HG03039 (cell line): ENCODE results near the gene LYRM1.
"Not testable (repeated sequence)": the region's sequence is repeated elsewhere in the genome, so short reads cannot be mapped to it uniquely, and the experiment has no call there.

Experiments
- ATAC-seq: cut with Tn5 transposase; IDR thresholded peaks from one replicate; pipeline ENCODE4 v1.9.1; 2021; ENCODE audit warnings: mild to moderate bottlenecking, moderate library complexity; ENCODE audit not compliant: unreplicated experiment

The LYRM1 gene

DNA sequence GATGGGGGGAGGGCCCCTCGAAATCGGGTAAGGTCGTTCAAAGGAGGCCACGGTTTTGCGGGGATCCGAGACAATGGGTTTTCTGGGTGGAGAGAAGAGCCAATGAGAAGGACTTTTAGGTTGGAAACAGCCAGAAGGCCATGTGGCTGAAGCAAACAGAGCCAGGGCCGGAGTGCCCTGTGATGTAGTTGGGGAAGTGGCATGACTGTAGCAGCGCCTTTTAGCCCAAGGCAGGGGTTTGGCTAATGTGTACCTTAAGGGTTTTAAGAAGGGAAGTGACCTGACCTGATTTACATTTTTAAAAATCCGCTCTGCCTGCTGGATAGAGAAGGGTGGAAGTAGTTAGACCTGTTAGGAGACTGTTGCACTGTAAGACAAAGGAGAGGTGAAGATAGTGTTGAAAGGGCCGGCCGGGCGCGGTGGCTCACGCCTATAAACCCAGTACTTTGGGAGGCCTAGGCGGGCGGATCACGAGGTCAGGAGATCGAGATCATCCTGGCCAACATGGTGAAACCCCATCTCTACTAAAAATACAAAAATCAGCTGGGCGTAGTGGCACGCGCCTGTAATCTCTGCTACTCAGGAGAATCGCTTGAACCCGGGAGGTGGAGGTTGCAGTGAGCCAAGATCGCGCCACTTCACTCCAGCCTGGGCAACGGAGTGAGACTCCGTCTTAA, 1.0 kb downstream of the LYRM1 start:
- no peak for ATAC-seq

DNA sequence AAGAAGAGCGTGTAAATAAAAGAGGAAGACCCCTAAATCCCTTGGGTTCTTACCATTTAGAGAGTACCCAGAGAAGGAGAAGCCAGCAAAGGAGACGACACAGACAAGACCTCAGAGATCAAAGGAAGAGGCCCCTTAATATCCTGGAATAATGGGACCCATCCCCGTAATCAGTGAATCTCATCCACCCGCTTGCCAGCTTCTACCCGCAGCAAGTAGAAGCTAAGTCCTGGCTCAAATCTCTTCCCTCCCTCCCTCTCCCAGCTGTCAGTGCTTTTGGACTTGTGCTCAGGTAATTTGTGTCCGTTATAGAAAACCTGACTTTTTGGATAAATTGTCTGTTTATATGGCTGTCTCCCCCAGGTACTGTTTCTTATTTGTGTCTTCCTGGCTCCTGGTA, 1.9 kb downstream of the LYRM1 start:
- ATAC-seq: no peak

DNA sequence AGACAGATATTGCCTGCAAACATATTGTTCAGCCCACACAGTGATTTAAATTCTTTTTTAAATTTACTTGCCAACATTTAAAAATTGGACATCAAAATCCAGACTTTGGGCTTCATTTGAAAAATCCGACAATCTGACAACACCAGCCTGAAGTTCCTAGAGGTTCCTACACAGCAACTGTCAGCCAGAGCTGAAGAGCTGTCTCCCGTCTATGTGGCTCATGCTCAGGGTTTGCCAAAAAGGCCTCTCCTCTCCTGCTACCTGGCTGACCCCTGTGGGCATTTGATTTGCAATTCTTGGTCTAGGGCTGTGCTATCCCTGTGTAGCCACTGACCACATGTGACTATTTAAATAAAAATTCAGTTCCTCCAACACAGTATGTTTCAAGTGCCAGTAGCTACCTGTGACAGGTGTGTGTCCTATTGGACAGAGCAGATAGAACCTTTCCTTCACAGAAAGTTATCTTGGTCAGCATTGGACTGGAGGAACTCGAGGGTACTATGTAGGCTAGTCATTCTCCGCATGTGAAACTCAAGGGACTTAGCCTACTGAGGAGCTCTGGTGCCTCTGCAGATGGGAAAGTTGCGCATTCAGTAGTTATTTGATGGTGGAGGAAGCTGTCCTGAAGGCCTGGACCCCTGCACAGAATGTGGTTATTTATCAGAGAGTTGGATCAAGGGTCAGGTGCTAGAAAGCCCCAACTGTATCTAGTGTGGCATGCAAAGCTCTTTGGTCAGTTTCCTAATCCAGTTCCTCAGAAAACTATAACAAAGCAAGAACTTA, 2.7 kb downstream of the LYRM1 start:
- no peak for ATAC-seq

DNA sequence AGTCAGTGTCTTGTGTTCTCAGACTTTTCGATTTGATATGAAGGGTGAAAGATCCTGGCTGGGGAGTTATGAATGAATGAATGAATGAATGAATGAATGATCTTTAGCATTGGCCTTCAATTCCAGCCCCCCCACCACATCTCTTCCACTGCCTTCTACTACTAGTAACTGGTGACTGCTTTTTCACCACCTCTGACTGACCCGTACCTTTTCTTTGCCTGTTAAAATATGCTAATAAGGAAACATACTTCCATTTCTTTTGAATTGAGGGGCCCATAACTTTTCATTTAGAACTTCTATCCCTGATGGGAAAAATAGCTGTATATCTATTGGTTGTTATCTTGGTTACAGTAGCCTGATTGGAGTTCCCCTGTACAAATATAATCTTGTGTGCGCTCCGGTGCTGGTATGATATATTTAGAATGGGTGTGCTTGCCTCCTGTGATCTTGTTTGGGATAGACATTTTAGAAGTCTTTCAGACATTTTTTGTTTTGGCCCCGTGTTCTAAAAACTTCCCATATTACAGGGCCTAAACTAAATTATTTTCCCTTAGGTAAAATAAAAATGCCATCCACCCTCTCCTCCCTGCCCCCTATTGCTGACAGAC, 3.4 kb downstream of the LYRM1 start:
- no peak for ATAC-seq

DNA sequence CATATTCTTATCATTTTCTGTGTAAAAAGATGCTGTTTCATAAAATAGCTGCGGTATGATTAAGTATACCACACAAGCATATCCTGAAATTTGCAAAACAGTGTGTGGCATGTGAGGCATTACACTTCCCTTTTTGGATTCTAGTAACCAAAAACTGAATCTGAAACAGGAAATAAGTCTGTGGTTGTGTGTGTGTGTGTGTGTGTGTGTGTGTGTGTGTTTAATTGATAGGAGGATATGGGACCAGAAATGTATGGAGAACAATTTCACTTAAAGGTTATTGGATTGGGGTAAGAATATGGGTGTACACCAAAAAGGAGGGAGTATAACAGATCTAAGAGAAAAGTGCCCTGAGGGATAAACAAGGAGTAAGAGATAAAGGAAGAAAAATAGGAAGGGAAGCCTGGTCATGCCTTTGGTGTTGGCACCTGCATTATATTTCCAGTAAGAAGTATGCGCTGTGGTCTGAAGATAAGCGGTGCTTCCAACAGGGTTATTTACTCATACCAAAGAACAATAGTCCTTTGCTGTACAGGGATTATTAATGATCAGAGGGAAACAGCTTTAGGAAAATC, 4.0 kb downstream of the LYRM1 start:
- ATAC-seq: no peak

DNA sequence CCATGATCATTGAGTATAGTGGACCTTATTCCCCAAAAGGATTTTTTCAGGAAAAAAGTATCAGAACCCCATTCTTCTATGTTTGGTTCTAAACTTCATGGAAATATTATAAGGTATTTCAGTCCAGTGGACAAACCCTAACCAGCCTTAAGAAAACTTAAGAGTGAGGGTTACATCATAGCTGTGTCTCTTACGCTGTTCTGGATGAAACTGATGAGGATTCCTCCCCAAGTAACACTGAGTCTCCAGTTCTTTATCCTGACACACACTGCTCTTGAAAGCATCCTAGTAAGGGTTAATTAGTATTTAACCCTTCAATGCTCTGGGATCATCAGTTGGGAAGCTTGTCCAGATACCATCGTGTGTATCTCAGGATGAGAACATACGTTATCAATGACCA, 5.0 kb downstream of the LYRM1 start:
- ATAC-seq: no peak

DNA sequence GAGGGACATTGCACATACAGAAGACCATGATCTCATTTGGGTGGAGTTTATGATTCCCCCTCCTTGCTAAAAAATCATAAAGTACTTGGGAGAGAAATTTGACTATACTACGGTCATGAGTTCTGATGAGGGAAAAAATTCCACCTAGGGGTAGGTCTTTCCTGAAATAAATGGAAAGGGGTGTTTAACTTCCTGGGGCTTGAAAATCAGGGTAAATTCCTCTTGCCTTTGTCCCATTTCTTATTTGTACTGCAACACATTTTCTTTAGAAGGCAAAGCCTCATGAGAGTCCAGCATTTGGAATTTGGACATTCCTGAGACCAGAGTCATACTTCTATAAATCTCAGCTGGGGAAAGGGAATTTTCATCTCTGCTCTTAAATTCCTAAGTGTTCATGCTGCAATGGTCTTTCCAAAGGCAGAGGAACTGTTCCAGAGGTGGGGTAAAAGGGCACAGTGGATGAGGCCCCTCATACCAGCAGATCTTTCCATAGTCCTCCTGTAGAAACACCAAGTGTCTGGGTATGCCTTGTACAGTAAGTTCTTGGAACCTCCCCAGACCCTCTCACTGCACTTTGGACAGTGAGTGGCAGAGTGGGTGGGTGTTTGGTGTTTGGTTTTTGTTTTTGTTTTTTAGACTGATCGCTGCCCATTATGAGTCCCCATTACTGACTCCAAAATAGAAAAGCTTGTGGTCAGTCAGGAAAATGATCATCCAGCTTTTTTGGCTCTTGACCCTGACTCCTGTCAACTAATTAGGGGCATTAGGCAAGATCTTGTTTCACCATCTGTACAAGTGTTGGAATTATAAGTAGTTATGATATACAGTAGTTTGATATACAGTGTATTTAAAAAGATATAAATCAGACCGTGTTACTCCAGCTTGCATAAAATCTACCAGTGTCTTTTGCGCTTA, 6.0 kb downstream of the LYRM1 start:
- no peak for ATAC-seq

DNA sequence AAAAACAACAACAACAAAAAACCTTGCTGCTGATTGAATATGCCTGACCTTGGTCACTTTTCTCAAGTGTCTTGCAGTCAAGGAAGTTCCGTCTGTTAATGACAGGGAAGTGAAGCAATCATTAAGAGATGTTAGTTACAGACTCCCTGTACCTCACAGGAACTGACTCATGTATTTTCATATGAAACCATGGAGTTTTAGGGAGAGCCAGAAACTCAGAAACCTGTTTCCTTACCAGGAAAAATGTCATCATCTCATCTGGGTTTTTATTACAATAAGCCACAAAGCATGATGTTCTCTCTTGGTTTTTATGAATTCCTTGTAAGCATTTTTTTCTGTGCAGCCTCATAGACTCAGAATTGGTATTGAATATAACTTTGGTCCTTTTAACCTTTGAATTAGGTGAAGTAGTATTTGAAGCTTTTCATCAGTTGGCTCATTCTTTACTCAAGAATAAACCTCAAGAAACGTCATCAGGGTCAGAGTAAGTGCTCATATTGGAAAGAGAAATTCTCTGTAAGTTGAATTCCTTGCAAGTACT, 10.3 kb downstream of the LYRM1 start:
- no peak for ATAC-seq

DNA sequence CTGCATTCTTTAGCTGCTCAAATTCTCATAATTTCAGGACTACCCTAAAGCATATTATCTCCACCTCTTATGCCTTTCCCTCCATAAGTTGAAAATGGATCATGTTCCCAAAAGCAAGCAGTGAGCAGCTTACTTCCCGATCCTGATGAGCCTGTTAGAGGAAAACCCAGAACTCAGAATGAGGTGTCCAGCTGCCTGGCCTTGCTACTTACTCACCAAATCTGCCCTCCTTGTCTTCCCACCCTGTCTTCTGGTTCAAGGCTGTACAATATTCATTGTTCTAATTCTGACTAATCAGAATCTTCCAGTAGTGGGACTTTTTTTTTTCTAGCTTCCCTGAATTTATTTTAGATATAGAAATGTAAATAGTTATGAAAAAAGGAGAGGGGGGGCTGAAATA, 10.8 kb downstream of the LYRM1 start:
- no peak for ATAC-seq

DNA sequence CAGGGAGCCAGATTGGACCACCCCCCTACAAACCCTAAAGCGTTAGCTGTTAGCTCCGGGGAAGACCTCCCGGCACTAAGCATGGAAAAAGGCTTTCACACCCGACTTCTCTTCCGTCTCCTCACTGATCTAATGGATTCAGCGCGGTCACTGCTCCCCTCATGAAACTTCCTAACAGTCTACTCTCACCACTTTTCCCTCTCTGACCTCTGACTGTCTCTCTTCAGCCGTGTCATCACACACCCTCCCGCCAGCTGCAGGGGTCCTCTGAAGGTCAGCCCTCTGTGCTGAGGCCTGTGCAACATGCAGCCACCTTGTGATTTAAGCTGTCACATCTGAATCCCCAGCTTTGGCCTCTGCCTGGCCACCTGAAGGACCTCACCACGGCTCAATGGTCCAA, 15.7 kb downstream of the LYRM1 start:
- ATAC-seq: no peak

DNA sequence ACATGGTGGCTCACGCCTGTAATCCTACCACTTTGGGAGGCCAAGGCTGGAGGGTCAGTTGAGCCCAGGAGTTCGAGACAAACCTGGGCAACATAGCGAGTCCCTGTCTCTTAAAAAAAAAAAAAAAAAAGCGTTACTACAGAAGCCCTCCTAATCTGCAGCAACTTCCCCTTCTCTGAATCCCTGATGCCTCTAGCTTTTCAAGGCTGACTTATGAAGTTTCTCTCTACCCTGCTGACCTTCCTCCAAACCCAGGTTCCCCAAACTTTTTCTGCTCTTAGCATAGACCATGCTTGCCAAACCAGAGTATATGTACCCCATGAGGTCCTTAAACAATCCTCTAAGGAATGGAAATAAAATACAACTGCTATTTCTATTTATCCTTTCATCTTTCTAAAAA, 16.4 kb downstream of the LYRM1 start:
- ATAC-seq: no peak

DNA sequence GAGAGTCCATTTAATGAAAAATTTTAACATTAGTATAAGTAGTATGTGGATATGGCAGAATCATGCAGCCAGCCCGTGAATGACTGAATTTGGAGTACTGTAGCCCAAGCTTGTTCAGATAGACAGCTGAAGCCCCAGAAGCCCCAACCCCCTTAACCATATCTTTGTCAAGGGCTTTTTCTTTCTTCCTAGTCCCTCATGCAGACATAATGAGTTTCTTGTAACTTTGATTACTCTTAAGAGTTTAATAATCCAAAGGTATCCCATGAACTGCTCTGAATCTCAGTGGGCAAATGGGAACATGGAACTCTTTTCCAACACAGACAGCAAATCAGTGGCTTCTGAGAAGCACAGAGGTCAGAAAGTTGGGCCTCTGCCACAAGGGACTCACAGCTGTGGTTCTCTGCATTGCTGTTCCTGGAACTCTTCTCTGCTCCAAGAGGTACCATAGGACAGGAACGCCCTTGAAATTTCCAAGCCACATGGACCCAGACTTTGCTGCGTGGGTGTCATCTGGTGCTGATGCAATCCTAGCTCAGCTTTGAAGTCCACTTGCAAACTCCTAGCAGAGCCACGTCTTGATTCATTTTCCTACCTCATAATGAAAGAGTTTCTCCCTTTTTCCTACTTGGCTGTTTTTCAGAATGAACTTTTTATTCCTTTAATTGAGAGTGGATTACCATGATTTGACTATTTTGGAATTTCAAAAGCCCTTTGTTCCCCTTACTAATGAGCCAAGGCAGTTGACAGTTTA, 18.1 kb downstream of the LYRM1 start:
- no peak for ATAC-seq

DNA sequence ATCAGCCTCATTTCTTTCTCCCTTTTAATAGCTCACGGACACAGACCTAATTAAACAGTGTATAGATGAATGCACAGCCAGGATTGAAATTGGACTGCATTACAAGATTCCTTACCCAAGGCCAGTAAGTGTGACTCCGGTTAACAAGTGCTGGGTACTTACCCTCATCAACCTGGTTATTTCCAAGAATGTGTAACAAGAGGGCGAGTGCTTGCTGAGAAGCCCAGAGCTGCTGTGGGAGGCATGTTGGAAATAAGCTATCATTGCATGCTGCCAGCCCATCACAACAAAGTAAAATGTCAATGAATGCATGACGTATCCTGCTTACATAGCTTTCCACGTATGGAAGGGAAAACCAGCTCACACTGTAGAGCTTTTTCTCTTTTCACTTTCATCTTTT, 19.5 kb downstream of the LYRM1 start:
- ATAC-seq: no peak

DNA sequence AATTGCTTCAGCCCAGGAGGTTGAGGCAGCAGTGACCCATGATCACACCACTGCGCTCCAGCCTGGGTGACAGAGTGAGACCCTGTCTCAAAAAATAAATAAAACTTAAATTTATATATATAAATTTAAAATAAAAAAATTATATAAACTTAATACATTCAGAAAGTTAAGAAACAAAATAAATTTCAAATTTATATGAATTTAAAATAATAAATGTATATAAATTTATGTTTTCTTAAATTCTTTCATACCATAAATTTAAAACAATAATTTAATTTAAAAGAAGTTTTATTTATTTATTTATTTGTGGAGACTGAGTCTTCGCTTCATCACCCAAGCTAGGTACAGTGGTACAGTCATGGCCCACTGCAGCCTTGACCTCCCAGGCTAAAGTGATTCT, 20.2 kb downstream of the LYRM1 start:
- no peak for ATAC-seq

DNA sequence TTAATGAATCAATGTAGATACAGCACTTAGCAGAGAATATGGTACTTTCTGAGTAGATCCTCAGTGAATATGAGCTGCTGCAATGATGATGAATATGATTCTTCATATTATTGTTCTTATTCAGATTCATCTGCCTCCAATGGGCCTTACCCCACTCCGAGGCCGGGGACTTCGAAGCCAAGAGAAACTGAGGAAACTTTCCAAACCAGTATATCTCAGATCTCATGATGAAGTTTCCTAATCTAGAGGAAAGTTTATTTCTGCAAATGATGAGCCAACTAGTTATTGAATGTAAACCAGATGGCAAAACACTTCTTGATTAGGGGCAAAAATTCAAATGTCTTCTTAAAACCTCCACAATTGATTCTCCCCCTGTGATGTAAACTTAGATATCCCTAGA, 23.3 kb downstream of the LYRM1 start:
- no peak for ATAC-seq

DNA sequence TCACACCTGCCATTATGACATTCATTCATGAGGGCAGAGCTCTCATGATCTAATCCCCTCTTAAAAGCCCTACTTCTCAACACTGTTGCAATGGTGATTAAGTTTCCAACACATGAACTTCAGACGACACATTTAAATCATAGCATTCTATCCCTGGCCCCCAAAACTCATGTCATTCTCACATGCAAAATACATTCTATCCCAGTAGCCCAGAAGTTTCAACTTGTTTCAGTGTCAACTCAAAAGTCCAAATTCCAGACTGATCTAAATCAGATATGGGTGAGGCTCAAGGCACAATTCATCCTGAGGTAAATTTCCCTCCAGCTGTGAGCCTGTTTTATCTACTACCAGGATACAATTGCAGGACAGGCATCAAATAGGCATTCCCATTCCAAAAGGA, 25.2 kb downstream of the LYRM1 start:
- ATAC-seq: no peak

DNA sequence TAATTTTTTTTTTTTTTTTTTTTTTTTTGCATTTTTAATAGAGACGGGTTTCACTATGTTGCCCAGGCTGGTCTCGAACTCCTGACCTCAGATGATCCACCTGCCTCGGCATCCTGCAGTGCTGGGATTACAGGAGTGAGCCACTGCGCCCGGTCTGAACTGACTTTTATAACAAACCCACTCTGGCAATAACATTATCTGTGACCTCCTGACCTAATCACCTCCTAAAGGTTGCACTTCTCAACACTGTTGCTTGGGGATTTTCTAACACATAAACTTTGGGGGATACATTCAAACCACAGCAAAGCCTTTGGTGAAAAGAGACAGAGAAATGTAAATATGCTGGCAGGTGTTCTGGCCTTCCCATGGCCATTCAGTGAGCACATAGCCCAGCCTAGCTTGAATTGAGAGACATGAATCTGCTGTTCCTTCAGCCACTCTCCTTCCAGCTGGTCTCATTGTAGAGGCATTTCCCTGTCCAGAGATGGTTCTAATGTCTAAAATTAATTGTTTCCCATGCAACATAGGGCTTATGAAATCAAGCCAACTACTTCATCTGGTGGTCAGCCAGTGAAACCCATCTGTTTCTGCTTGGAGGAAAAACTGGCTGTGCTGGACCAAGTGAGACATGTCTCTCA, 28.3 kb downstream of the LYRM1 start:
- ATAC-seq: no peak

DNA sequence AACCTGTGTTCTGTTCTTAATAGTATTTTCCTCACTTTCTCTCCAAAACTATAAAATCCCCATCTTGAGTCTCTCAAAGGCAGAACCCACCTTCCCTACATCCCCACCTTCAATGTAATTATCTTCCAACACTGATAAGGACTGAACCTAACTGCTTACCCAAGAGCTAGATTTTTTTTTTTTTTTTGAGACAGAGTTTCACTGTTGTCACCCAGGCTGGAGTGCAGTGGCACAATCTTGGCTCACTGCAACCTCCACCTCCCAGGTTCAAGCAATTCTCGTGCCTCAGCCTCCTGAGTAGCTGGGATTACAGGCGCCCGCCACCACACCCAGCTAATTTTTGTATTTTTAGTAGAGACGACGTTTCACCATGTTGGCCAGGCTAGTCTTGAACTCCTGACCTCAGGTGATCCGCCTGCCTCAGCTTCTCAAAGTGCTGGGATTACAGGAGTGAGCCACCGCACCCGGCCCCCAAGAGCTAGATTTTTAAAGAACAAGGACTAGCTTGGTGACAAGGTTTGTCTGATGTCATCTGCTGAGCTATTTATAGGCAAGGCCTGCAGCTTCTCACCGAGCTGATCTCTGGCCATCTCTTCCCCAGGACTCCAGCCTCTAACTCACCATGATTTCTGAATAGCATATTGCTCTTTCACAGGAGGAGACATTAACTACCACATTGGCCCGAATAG, 29.2 kb downstream of the LYRM1 start:
- ATAC-seq: not testable (repeated sequence)

DNA sequence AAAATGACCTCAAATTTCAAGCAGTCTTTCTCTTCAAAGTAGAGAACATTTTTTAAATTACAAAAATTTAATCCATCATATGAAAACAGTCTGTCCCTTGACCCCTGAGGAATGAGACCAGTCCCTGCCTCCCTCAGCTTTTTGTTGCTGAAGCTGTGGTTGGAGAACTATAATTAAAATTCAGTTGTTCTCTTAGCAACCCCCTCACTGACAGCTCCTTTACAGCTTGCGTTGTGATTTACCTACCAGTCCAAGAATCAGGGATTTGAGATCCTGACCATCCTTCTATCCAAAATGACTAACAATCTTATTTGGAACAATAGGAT, 29.8 kb downstream of the LYRM1 start:
- no peak for ATAC-seq
